ENCODE data around the gene EFCAB11. TPM values are rescaled to one million over a fixed set of nuclear protein-coding genes. Genes with fewer than 3 reads are reported as not detected.

EFCAB11 gene
- total and polyA plus RNA-seq, 2 experiments from 2014 or later, result 7.7 to 24.6 TPM

- Mint-ChIP-seq H3K27me3 (ENCODE audit: insufficient read depth, low read depth, poor library complexity) (no peaks in the 10 kb centered on the region), H3K27ac (no peak overlapping the region)
- H3F3A ChIP-seq (replicated peaks; ENCODE audit: low read depth), result no peaks in the 10 kb centered on the region
Measured at GRCh38 chr14:89884761-89885160, 69.8 kb downstream of the EFCAB11 start.

More at GRCh38 chr14:89884761-89885160, 69.8 kb downstream of the EFCAB11 start:
- Histone ChIP-seq H3K9me2 (ENCODE audit: insufficient read depth) (peaks cover 6% of the 10 kb centered on the region; the same call in 1 of the 2 replicates), H4K20me1 (replicated peaks; ENCODE audit: insufficient read depth) (no peaks in the 10 kb centered on the region), H3K4me2 (no peak overlapping the region), H3K4me1 (ENCODE audit: insufficient read depth) (no peaks in the 10 kb centered on the region), H3K36me3 (ENCODE audit: insufficient read depth) (no peaks in the 10 kb centered on the region), H3K79me2 (replicated peaks; ENCODE audit: insufficient read depth) (no peaks in the 10 kb centered on the region), H3K27me3 (ENCODE audit: insufficient read depth) (no peaks in the 10 kb centered on the region), H2AFZ (no peak overlapping the region), H3K4me3 (no peak overlapping the region), H3K27ac (ENCODE audit: low read depth) (no peak overlapping the region)
- no peak for TF ChIP-seq JUNB (IDR thresholded peaks at IDR 0.05; ENCODE audit: unreplicated experiment)
- no peak for TF ChIP-seq ZNF331 (CRISPR knock-in tag; IDR thresholded peaks at IDR 0.05; ENCODE audit: low read depth)
- TF ChIP-seq CREB1 (CRISPR knock-in tag; IDR thresholded peaks at IDR 0.05; ENCODE audit: low read depth), result no peak
- no peak for TF ChIP-seq NANOG (IDR thresholded peaks at IDR 0.05; ENCODE audit: borderline replicate concordance)
- no peak for TF ChIP-seq EZH2 (IDR thresholded peaks at IDR 0.05; ENCODE audit: low read depth, unreplicated experiment)
- no peak for TF ChIP-seq ETS1 (IDR thresholded peaks at IDR 0.05)
- no peak for TF ChIP-seq ZNF462 (CRISPR knock-in tag; IDR thresholded peaks at IDR 0.05)
- TF ChIP-seq CTCF (conservative IDR thresholded peaks at IDR 0.05; ENCODE audit: low read depth in 2 of 2), result no peak
- no peak for ATAC-seq
- H3K9me3 Mint-ChIP-seq, result no peaks in the 10 kb centered on the region
- DNase-seq (ENCODE audit: low spot score), result no peak
- H3K4me1 Mint-ChIP-seq, result peaks cover 7% of the 10 kb centered on the region; the same call in 2 of the 3 replicates
- H3K4me3 Mint-ChIP-seq, result no peak overlapping the region
- H3K36me3 Mint-ChIP-seq (ENCODE audit: low read depth), result no peaks in the 10 kb centered on the region

Data from GM23338 (cell line).